Esophagus squamous epithelium (tissue), 5 donors: ENCODE data around the gene EML2. TPM values are rescaled to one million over a fixed set of nuclear protein-coding genes. Genes with fewer than 3 reads are reported as not detected.

ENCODE experiments used
- DNase-seq: peaks from one replicate; lab custom pipeline; 2025; lab: John Stamatoyannopoulos, UW
- H3K27ac ChIP-seq, 4 donors: fragments of 200-600 bp; sonication (generic); one replicate each; pipeline ENCODE4 v1.5.1; 2016 to 2019; ENCODE audit warnings: mild to moderate bottlenecking in 1 of 4
- H3K27me3 ChIP-seq, 4 donors: fragments of 200-600 bp; sonication (generic); 1 replicate in 3 of 4; 2 replicates in 1 of 4; pipeline versions ENCODE4 v1.5.1 to v1.6.0; 2017 to 2021; ENCODE audit warnings: antibody characterized with exemption in 1 of 4
- H3K36me3 ChIP-seq, 3 donors: fragments of 200-600 bp; sonication (generic); one replicate each; pipeline ENCODE4 v1.5.1; 2016 to 2019
- H3K4me1 ChIP-seq, 3 donors: fragments of 200-600 bp; sonication (generic); one replicate each; pipeline ENCODE4 v1.5.1; 2017 to 2019
- H3K4me3 ChIP-seq, 4 donors: fragments of 200-600 bp; sonication (generic); 1 replicate in 3 of 4; 2 replicates in 1 of 4; pipeline ENCODE4 v1.5.1; 2016 to 2019; ENCODE audit warnings: mild to moderate bottlenecking in 2 of 4, moderate library complexity in 1 of 4
- H3K9me3 ChIP-seq, 3 donors: fragments of 200-600 bp; sonication (generic); one replicate each; pipeline ENCODE4 v1.5.1; 2016 to 2019
- CTCF ChIP-seq, 6 experiments: fragments of 450-650 bp in 4 of 6; fragments of 200-600 bp in 2 of 6; sonication (generic) in 2 of 6; IDR thresholded peaks; one replicate each; pipeline ENCODE4 v1.5.1; 2016 to 2019; ENCODE audit warnings: antibody characterized with exemption in 6 of 6, mild to moderate bottlenecking in 4 of 6, moderate library complexity in 4 of 6
- POLR2A ChIP-seq, 4 donors: fragments of 450-650 bp; IDR thresholded peaks; one replicate each; pipeline ENCODE4 v1.6.1; 2017; ENCODE audit warnings: antibody characterized with exemption in 4 of 4, mild to moderate bottlenecking in 4 of 4, moderate library complexity in 3 of 4
- WGBS, 2 donors: methylation state at CpG; one replicate each; pipeline ENCODE4 v1.1.5; 2018; 5-methylcytosine and 5-hydroxymethylcytosine counted together
- intact Hi-C: fragments of 100-400 bp; cut with DNase I; formaldehyde crosslinking; loops from one replicate; pipeline ENCODE4 v1.15.0; 2022
- total RNA-seq, 4 donors: library from RNA; depleted of rRNA; stranded (reverse); fragments of >200 nt; gene quantifications; one replicate each; pipeline ENCODE4 v1.1.0, GENCODE V29; 2016
- donor health status: DM: yes; HTN: yes; CAD: no.

The EML2 gene
- total RNA-seq, 4 donors from 2014 or later = 38.6 to 617 (median 58.3) TPM

GRCh38 chr19:45593520-45593919 lies 45.7 kb downstream of the EML2 start:
- Histone ChIP-seq H3K4me1 (peaks cover 0 to 22% (median 5%) of the 10 kb centered on the region in 3 donors), H3K4me3 (no peak overlapping the region), H3K36me3 (no peaks in the 10 kb centered on the region), H3K27ac (no peak overlapping the region), H3K27me3 (peaks cover 0 to 83% (median 4%) of the 10 kb centered on the region in 4 donors), H3K9me3 (no peaks in the 10 kb centered on the region)
- DNase-seq = no peak
- 6 to 18% methylated on average over 1 of the region's 1 CpG for WGBS, 2 donors
- intact Hi-C loops = no loop called here
- TF ChIP-seq POLR2A (IDR thresholded peaks at IDR 0.05) (no peak), CTCF (IDR thresholded peaks at IDR 0.05) (no peak)

GRCh38 chr19:45592366-45592765 lies 46.8 kb downstream of the EML2 start:
- Histone ChIP-seq H3K4me3 (no peak overlapping the region), H3K27ac (no peak overlapping the region), H3K4me1 (peaks cover 0 to 10% (median 0%) of the 10 kb centered on the region in 3 donors), H3K27me3 (peaks cover 0 to 71% (median under 1%) of the 10 kb centered on the region in 4 donors), H3K36me3 (no peaks in the 10 kb centered on the region), H3K9me3 (no peaks in the 10 kb centered on the region)
- WGBS, 2 donors = 22 to 23% methylated on average over 4 of the region's 4 CpGs
- no peak for DNase-seq
- intact Hi-C loops = no loop called here
- no peak for TF ChIP-seq CTCF (IDR thresholded peaks at IDR 0.05)
- no peak for TF ChIP-seq POLR2A (IDR thresholded peaks at IDR 0.05)

- Histone ChIP-seq H3K27ac (no peak overlapping the region), H3K4me3 (no peak overlapping the region), H3K9me3 (no peaks in the 10 kb centered on the region), H3K4me1 (peaks cover 0 to 7% (median 0%) of the 10 kb centered on the region in 3 donors), H3K27me3 (peaks cover 0 to 64% (median 0%) of the 10 kb centered on the region in 4 donors), H3K36me3 (no peaks in the 10 kb centered on the region)
- no peak for DNase-seq
- intact Hi-C loops = no loop called here
- 86 to 90% methylated on average over 9 to 21 of the region's 21 CpGs for WGBS, 2 donors
- no peak for TF ChIP-seq CTCF (IDR thresholded peaks at IDR 0.05)
- TF ChIP-seq POLR2A (IDR thresholded peaks at IDR 0.05) = no peak
These were observed 47.6 kb downstream of the EML2 start for GRCh38 chr19:45591638-45592005.

- 55 to 64% methylated on average over 34 of the region's 48 CpGs for WGBS, 2 donors
- intact Hi-C loops = no loop called here
- Histone ChIP-seq H3K27me3 (peaks cover 0 to 59% (median 0%) of the 10 kb centered on the region in 4 donors), H3K9me3 (no peaks in the 10 kb centered on the region), H3K36me3 (no peaks in the 10 kb centered on the region), H3K27ac (no peak overlapping the region), H3K4me1 (peaks cover 0 to 7% (median 0%) of the 10 kb centered on the region in 3 donors), H3K4me3 (no peak overlapping the region)
- peak in 5 of 6 experiments; percentile 33 to 69 (median 45) for TF ChIP-seq CTCF (IDR thresholded peaks at IDR 0.05)
- no peak for TF ChIP-seq POLR2A (IDR thresholded peaks at IDR 0.05)
- no peak for DNase-seq
These were observed 48.1 kb downstream of the EML2 start for GRCh38 chr19:45591004-45591637.

GRCh38 chr19:45590300-45591003 lies 48.7 kb downstream of the EML2 start:
- Histone ChIP-seq H3K4me1 (peaks cover 0 to 10% (median 1%) of the 10 kb centered on the region in 3 donors), H3K36me3 (no peaks in the 10 kb centered on the region), H3K4me3 (no peak overlapping the region), H3K27me3 (peaks cover 0 to 52% (median 0%) of the 10 kb centered on the region in 4 donors), H3K27ac (no peak overlapping the region), H3K9me3 (no peaks in the 10 kb centered on the region)
- WGBS, 2 donors = 58 to 72% methylated on average over 4 to 8 of the region's 15 CpGs
- no peak for TF ChIP-seq POLR2A (IDR thresholded peaks at IDR 0.05)
- no peak for TF ChIP-seq CTCF (IDR thresholded peaks at IDR 0.05)
- DNase-seq = no peak
- intact Hi-C loops = no loop called here
